Renal cortical epithelial cell (primary cell): ENCODE data around the gene PCCA. TPM values are rescaled to one million over a fixed set of nuclear protein-coding genes. Genes with fewer than 3 reads are reported as not detected.
"Not testable (repeated sequence)": the region's sequence is repeated elsewhere in the genome, so short reads cannot be mapped to it uniquely, and the experiment has no call there.

Source experiments
- DNase-seq: peaks from one replicate; pipeline ENCODE4 v3.0.0-alpha.2; 2011; ENCODE audit warnings: low read depth
- total RNA-seq: library from RNA; depleted of rRNA; stranded (reverse); fragments of >200 nt; gene quantifications from 2 replicates; pipeline ENCODE4 v1.2.3, GENCODE V29; 2014

PCCA gene
- total RNA-seq, 1 donor from 2014 or later: 72.8 TPM

GRCh38 chr13:100304229-100304628 lies 215.3 kb downstream of the PCCA start:
- DNase-seq: no peak

GRCh38 chr13:100305398-100305797 lies 216.5 kb downstream of the PCCA start:
- DNase-seq: no peak

- no peak for DNase-seq
These were observed 217.1 kb downstream of the PCCA start for GRCh38 chr13:100306030-100306429.

GRCh38 chr13:100306434-100306999 lies 217.6 kb downstream of the PCCA start:
- no peak for DNase-seq

GRCh38 chr13:100314132-100314910 lies 225.4 kb downstream of the PCCA start:
- DNase-seq: peak; percentile 26

- no peak for DNase-seq
These were observed 226.6 kb downstream of the PCCA start for GRCh38 chr13:100315522-100315921.

GRCh38 chr13:100318473-100318872 lies 229.6 kb downstream of the PCCA start:
- not testable (repeated sequence) for DNase-seq

- no peak for DNase-seq
These were observed 235.0 kb downstream of the PCCA start for GRCh38 chr13:100323937-100324336.

GRCh38 chr13:100330662-100331061 lies 241.8 kb downstream of the PCCA start:
- DNase-seq: peak; percentile 27

- DNase-seq: no peak
These were observed 244.2 kb downstream of the PCCA start for GRCh38 chr13:100333141-100333540.

- DNase-seq: peak; percentile 92
These were observed 245.3 kb downstream of the PCCA start for GRCh38 chr13:100334214-100334613.

GRCh38 chr13:100336795-100337516 lies 248.1 kb downstream of the PCCA start:
- peak; percentile 19 for DNase-seq

- no peak for DNase-seq
These were observed 249.4 kb downstream of the PCCA start for GRCh38 chr13:100338275-100338674.

GRCh38 chr13:100339411-100339940 lies 250.6 kb downstream of the PCCA start:
- DNase-seq: no peak

- no peak for DNase-seq
These were observed 252.0 kb downstream of the PCCA start for GRCh38 chr13:100340865-100341264.

GRCh38 chr13:100341327-100341726 lies 252.4 kb downstream of the PCCA start:
- no peak for DNase-seq

GRCh38 chr13:100344544-100344943 lies 255.7 kb downstream of the PCCA start:
- no peak for DNase-seq

- peak; percentile 12 for DNase-seq
These were observed 259.1 kb downstream of the PCCA start for GRCh38 chr13:100347968-100348367.

- no peak for DNase-seq
These were observed 260.7 kb downstream of the PCCA start for GRCh38 chr13:100349594-100349993.

- DNase-seq: no peak
These were observed 261.7 kb downstream of the PCCA start for GRCh38 chr13:100350601-100351000.

GRCh38 chr13:100356426-100356825 lies 267.5 kb downstream of the PCCA start:
- no peak for DNase-seq

GRCh38 chr13:100356889-100357288 lies 268.0 kb downstream of the PCCA start:
- DNase-seq: no peak

GRCh38 chr13:100357764-100358163 lies 268.9 kb downstream of the PCCA start:
- no peak for DNase-seq
